ENCODE data around the gene NUDT2.

The NUDT2 gene

GRCh38 chr9:34371886-34372466 is 42.6 kb downstream of the NUDT2 start:
- DNase-seq = no peak

- no peak for DNase-seq
These were observed 43.2 kb downstream of the NUDT2 start for GRCh38 chr9:34372467-34373011.

- DNase-seq = no peak
These were observed 44.4 kb downstream of the NUDT2 start for GRCh38 chr9:34373749-34374148.

GRCh38 chr9:34374339-34374738 is 45.0 kb downstream of the NUDT2 start:
- DNase-seq = no peak

GRCh38 chr9:34374905-34375552 is 45.7 kb downstream of the NUDT2 start:
- no peak for DNase-seq

GRCh38 chr9:34375901-34376595 is 46.7 kb downstream of the NUDT2 start:
- DNase-seq = peak; percentile 47

GRCh38 chr9:34376596-34377403 is 47.4 kb downstream of the NUDT2 start, which contains the start of gene MYORG:
Gene MYORG, minus strand, starts transcription at chr9:34376898. Its CDS starts 3,955 bp downstream, at chr9:34372943.
- peak; percentile 98 for DNase-seq

GRCh38 chr9:34377404-34377746 is 48.0 kb downstream of the NUDT2 start:
- peak; percentile 59 for DNase-seq

- DNase-seq = no peak
These were observed 49.1 kb downstream of the NUDT2 start for GRCh38 chr9:34378376-34379060.

GRCh38 chr9:34379334-34380033 is 50.1 kb downstream of the NUDT2 start:
- DNase-seq = peak; percentile 93

- DNase-seq = peak; percentile 24
These were observed 50.7 kb downstream of the NUDT2 start for GRCh38 chr9:34380034-34380510.

- DNase-seq = peak; percentile 86
These were observed 51.3 kb downstream of the NUDT2 start for GRCh38 chr9:34380511-34381315.

GRCh38 chr9:34381323-34381722 is 52.0 kb downstream of the NUDT2 start:
- DNase-seq = peak; percentile 36

GRCh38 chr9:34382054-34382453 is 52.7 kb downstream of the NUDT2 start:
- DNase-seq = no peak

- no peak for DNase-seq
These were observed 53.5 kb downstream of the NUDT2 start for GRCh38 chr9:34382879-34383278.

GRCh38 chr9:34383904-34384303 is 54.5 kb downstream of the NUDT2 start:
- DNase-seq = no peak

GRCh38 chr9:34384368-34385165 is 55.2 kb downstream of the NUDT2 start:
- DNase-seq = no peak

GRCh38 chr9:34385561-34386230 is 56.3 kb downstream of the NUDT2 start:
- DNase-seq = no peak

- no peak for DNase-seq
These were observed 57.3 kb downstream of the NUDT2 start for GRCh38 chr9:34386656-34387055.
